ENCODE results near the gene BAG3. TPM values are rescaled to one million over a fixed set of nuclear protein-coding genes. Genes with fewer than 3 reads are reported as not detected.
"Not testable (repeated sequence)": the region's sequence is repeated elsewhere in the genome, so short reads cannot be mapped to it uniquely, and the experiment has no call there.

BAG3 gene
- total RNA-seq, 1 experiment from 2014 or later, result 27.3 TPM

GRCh38 chr10:119689016-119689580 is 37.9 kb downstream of the BAG3 start:
- DNase-seq (ENCODE audit: low read depth), result no peak

GRCh38 chr10:119691726-119692125 is 40.5 kb downstream of the BAG3 start:
- DNase-seq (ENCODE audit: low read depth), result no peak

- peak; percentile 60 for DNase-seq (ENCODE audit: low read depth)
These were observed 42.2 kb downstream of the BAG3 start for GRCh38 chr10:119693262-119693957.

GRCh38 chr10:119694608-119695007 is 43.4 kb downstream of the BAG3 start:
- DNase-seq (ENCODE audit: low read depth), result no peak

- DNase-seq (ENCODE audit: low read depth), result no peak
These were observed 49.3 kb downstream of the BAG3 start for GRCh38 chr10:119700321-119700954.

GRCh38 chr10:119701861-119702260 is 50.7 kb downstream of the BAG3 start:
- no peak for DNase-seq (ENCODE audit: low read depth)

- no peak for DNase-seq (ENCODE audit: low read depth)
These were observed 51.4 kb downstream of the BAG3 start for GRCh38 chr10:119702583-119702982.

GRCh38 chr10:119703903-119704508 is 52.8 kb downstream of the BAG3 start:
- DNase-seq (ENCODE audit: low read depth), result no peak

GRCh38 chr10:119705434-119705831 is 54.3 kb downstream of the BAG3 start:
- DNase-seq (ENCODE audit: low read depth), result no peak

- DNase-seq (ENCODE audit: low read depth), result no peak
These were observed 55.5 kb downstream of the BAG3 start for GRCh38 chr10:119706521-119707278.

GRCh38 chr10:119707331-119707730 is 56.2 kb downstream of the BAG3 start:
- not testable (repeated sequence) for DNase-seq (ENCODE audit: low read depth)

- DNase-seq (ENCODE audit: low read depth), result not testable (repeated sequence)
These were observed 59.8 kb downstream of the BAG3 start for GRCh38 chr10:119710935-119711334.

- no peak for DNase-seq (ENCODE audit: low read depth)
These were observed 62.7 kb downstream of the BAG3 start for GRCh38 chr10:119713744-119714483.

GRCh38 chr10:119714484-119714816 is 63.3 kb downstream of the BAG3 start:
- no peak for DNase-seq (ENCODE audit: low read depth)

GRCh38 chr10:119715628-119716505 is 64.7 kb downstream of the BAG3 start:
- DNase-seq (ENCODE audit: low read depth), result no peak

- no peak for DNase-seq (ENCODE audit: low read depth)
These were observed 72.0 kb downstream of the BAG3 start for GRCh38 chr10:119723161-119723560.

- no peak for DNase-seq (ENCODE audit: low read depth)
These were observed 72.4 kb downstream of the BAG3 start for GRCh38 chr10:119723624-119724023.

GRCh38 chr10:119724593-119725516 is 73.7 kb downstream of the BAG3 start:
- peak; percentile 75 for DNase-seq (ENCODE audit: low read depth)

GRCh38 chr10:119725517-119725827 is 74.3 kb downstream of the BAG3 start:
- no peak for DNase-seq (ENCODE audit: low read depth)

Measured in LHCN-M2 (cell line).